Measurements from ENCODE around the gene SPTLC3. TPM values are rescaled to one million over a fixed set of nuclear protein-coding genes. Genes with fewer than 3 reads are reported as not detected.

SPTLC3 gene
- total RNA-seq, 4 donors from 2014 or later, result 62.5 to 76.6 (median 71.9) TPM

DNA sequence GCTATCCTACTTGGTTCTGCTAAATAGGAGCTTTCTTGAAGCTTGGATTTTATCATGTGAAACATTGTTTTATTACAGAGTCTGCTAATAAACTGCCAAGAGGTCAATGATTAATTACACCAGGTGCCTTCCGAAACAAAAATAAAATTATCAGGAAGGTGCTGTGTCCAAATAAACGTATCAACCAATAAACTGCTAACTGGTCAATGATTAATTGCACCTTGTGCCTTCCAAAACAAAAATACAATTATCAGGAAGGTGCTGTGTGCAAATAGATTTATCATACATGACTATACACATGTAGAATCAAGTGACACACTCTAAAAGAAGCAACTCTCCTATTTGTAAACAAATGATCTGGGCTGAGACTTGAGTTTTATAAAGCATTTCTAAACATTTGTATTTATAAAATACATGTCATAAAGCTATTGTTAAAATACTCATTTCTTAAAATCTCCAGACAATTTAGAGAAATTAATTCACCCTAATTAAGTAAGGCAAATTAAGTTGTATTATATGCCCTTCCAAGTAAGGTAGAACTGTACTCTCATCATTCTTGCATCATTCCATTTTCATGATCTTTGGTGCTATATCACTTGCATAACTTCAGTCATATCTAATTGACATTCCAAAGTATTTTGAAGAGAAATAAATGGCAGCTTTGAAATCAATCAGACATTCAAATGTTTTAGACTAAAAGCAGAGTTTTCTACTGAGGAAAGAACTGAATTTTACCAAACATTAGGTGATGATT, 26.8 kb downstream of the SPTLC3 start:
- intact Hi-C loops (cut with DNase I; ENCODE audit: low total_unique reads), result no loop called here
- H3K4me3 ChIP-seq (ENCODE audit: low read depth, poor library complexity, severe bottlenecking), result no peak overlapping the region
- WGBS, 2 donors, result 55 to 69% methylated on average over 2 of the region's 2 CpGs
- no peak for DNase-seq (ENCODE audit: low spot score in 2 of 2)
- no peak for TF ChIP-seq POLR2A (IDR thresholded peaks at IDR 0.05)
- TF ChIP-seq, protein P1, sequence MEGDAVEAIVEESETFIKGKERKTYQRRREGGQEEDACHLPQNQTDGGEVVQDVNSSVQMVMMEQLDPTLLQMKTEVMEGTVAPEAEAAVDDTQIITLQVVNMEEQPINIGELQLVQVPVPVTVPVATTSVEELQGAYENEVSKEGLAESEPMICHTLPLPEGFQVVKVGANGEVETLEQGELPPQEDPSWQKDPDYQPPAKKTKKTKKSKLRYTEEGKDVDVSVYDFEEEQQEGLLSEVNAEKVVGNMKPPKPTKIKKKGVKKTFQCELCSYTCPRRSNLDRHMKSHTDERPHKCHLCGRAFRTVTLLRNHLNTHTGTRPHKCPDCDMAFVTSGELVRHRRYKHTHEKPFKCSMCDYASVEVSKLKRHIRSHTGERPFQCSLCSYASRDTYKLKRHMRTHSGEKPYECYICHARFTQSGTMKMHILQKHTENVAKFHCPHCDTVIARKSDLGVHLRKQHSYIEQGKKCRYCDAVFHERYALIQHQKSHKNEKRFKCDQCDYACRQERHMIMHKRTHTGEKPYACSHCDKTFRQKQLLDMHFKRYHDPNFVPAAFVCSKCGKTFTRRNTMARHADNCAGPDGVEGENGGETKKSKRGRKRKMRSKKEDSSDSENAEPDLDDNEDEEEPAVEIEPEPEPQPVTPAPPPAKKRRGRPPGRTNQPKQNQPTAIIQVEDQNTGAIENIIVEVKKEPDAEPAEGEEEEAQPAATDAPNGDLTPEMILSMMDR (IDR thresholded peaks at IDR 0.05), result no peak

DNA sequence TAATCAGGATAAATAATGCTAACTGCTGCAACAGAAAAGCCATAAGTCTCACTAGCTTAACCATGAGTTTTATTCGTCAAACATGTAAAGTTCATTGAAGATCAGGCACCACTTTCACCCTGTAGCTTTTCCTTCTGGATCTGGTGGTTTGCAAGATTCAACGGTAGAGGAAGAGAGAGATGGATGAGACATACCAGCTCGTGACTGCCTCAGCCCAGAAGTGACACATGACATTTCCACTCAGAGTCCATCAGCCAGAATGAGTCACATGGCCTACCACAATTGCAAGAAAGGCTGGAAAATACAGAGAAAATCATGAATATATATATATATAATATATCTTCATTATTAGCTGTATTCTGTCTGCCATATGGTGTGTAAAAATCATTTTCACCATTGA, 29.0 kb downstream of the SPTLC3 start:
- intact Hi-C loops (cut with DNase I; ENCODE audit: low total_unique reads), result no loop called here
- no peak overlapping the region for H3K4me3 ChIP-seq (ENCODE audit: low read depth, poor library complexity, severe bottlenecking)
- WGBS, 2 donors, result 68 to 86% methylated on average over 3 of the region's 3 CpGs
- no peak for DNase-seq (ENCODE audit: low spot score in 2 of 2)
- TF ChIP-seq POLR2A (IDR thresholded peaks at IDR 0.05), result no peak
- TF ChIP-seq, protein P1 (IDR thresholded peaks at IDR 0.05), result no peak

DNA sequence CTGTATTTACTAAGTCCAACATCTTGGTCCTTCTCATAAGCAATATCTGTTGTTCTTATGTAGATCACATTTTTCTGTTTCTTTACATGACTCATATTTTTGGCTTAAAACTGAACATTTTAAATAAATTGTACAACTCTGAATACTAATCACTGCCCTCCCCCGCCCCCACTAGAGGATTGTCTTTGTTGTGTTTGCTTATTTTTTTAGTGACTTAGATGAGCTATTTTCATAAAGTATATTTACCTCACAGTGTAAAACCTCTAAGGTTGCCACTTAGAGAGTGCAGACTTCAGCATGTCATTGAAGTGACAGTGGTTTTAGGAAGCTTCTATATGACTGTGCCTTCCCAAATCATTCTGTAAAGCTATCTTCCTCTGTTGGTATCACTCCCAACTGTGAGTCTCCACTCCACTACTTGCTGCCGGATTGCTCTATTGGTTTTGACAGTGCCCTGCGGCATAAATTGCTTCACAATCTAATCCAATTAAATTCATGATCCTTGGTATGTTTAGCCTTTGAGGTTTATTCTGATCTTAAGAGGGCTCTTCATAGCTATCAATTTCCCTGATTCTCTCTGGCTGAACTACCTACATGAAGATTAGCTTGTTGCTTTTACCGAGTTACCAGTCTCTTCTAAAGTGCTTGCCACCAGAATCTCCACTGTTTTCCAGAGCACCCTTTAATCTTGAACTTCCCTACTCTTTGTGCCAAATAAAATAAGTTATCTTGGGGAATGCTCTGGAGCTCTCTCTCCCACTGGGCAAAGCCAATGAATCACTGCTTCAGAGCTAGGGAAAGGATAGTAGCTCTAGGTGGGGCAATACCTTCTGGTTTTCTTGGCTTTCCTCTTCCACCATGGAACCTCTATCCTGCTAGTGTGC, 33.0 kb downstream of the SPTLC3 start:
- WGBS, 2 donors, result 80 to 88% methylated on average over 4 of the region's 4 CpGs

DNA sequence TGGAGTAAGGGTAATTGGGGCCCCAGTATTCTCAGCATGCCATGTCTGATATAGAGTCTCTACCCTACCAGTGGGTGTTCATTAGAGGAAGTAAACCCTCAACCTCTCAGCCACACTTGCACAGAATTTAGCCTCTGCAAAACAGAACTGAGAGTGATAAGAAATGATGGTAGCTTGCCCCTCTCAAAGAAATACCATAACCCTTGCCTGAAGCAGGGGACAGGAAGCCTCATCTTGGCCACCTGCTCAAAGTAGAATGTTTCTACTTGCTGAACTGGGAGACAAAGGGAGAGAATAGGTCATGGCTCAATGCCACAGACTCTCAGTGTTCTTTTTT, 33.7 kb downstream of the SPTLC3 start:
- no peak overlapping the region for H3K4me3 ChIP-seq (ENCODE audit: low read depth, poor library complexity, severe bottlenecking)
- DNase-seq (ENCODE audit: low spot score in 2 of 2), result no peak
- no peak for TF ChIP-seq POLR2A (IDR thresholded peaks at IDR 0.05)
- TF ChIP-seq, protein P1 (IDR thresholded peaks at IDR 0.05), result no peak
- intact Hi-C loops (cut with DNase I; ENCODE audit: low total_unique reads), result no loop called here

More for the DNA sequence above, 33.0 kb downstream of the SPTLC3 start:
- H3K4me3 ChIP-seq (ENCODE audit: low read depth, poor library complexity, severe bottlenecking), result no peak overlapping the region
- no peak for TF ChIP-seq POLR2A (IDR thresholded peaks at IDR 0.05)
- TF ChIP-seq, protein P1 (IDR thresholded peaks at IDR 0.05), result no peak
- intact Hi-C loops (cut with DNase I; ENCODE audit: low total_unique reads), result no loop called here
- no peak for DNase-seq (ENCODE audit: low spot score in 2 of 2)

DNA sequence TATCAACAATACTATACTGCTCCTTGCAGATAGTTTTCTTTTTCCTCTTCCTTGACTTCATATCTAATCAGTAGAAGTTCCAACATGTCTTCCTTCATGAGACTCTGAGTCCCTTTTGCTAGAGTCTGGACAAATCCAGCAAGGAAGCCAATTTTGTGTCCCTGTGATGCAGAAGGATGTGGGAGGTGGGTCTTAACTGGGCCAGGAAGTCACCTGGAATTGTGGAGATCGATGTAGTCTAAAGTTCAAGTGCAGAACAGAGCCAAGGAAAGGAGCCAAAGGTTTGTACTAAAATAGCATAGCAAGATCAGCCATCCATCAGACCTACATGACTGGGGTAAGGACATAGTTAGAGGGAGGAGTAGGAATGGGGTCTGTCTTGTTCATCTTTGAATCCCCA, 37.6 kb downstream of the SPTLC3 start:
- intact Hi-C loops (cut with DNase I; ENCODE audit: low total_unique reads), result no loop called here
- TF ChIP-seq POLR2A (IDR thresholded peaks at IDR 0.05), result no peak
- TF ChIP-seq, protein P1 (IDR thresholded peaks at IDR 0.05), result no peak
- H3K4me3 ChIP-seq (ENCODE audit: low read depth, poor library complexity, severe bottlenecking), result no peak overlapping the region
- no peak for DNase-seq (ENCODE audit: low spot score in 2 of 2)
- 73 to 87% methylated on average over 1 of the region's 1 CpG for WGBS, 2 donors

All from lower leg skin (tissue), 4 donors.